ENCODE data around the gene TRIML1.

Gene TRIML1, protein sequence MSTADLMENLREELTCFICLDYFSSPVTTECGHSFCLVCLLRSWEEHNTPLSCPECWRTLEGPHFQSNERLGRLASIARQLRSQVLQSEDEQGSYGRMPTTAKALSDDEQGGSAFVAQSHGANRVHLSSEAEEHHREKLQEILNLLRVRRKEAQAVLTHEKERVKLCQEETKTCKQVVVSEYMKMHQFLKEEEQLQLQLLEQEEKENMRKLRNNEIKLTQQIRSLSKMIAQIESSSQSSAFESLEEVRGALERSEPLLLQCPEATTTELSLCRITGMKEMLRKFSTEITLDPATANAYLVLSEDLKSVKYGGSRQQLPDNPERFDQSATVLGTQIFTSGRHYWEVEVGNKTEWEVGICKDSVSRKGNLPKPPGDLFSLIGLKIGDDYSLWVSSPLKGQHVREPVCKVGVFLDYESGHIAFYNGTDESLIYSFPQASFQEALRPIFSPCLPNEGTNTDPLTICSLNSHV

DNA sequence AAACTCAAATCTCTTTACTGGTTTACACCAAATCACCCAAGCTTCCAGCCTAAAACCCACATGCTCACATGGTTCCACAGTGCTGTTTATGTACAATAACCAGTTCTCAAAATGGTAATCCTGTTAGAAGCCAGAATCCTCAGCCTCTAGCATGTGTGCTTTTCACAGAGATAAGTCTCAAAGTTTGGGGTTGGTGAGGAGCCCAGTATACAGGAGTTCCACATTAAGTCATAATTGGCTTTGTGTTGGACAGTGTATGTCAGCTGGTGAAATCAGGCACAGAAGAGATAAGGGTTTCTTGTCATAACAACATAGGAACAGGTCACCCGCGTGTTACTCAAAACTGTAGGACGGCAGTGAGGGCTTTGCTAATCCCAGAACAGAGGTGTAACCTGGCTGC lies at the start of gene TRIML1:
TSS of gene TRIML1 (plus strand) at position 301 of the 400 bp plus-strand sequence. CDS start 118 bp downstream, outside the sequence.
- Histone ChIP-seq H3K27ac (ENCODE audit: low read depth, low read length) (no peak within 1 kb of the TSS), H3K4me1 (ENCODE audit: control insufficient read depth, insufficient read depth, low read length, unreplicated experiment) (no peaks in the 10 kb centered on the region), H3K36me3 (ENCODE audit: insufficient read depth, low read length) (no peaks in the 10 kb centered on the region), H3K4me3 (ENCODE audit: low read depth, low read length) (no peak within 1 kb of the TSS), H2AFZ (ENCODE audit: low read length, unreplicated experiment) (no peak within 1 kb of the TSS), H3K79me2 (ENCODE audit: control insufficient read depth, insufficient read depth, low read length, unreplicated experiment) (no peaks in the 10 kb centered on the region), H3K27me3 (ENCODE audit: insufficient read depth, low read length) (no peaks in the 10 kb centered on the region)

DNA sequence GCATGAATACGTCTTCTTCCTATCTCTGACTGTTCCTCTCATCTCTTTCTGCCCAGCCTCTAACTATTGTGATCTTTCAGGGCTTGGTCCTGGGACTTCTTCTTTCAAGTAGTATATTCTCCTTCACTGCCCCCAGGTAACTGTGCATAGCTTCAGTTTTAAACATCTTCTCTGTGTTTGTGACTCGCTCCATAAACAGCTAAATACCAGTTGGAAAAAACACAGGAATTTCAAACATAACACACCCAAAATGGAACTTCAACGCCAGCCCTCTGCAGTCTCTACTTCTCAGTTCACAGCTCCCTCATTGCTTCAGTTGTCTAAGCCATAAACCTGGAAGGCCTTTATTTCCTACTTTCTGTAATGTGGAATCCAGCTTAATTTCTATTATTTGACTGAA lies 46.4 kb upstream of the TRIML1 start:
- no peaks in the 10 kb centered on the region for H3K36me3 ChIP-seq (ENCODE audit: insufficient read depth, low read length)
- no peaks in the 10 kb centered on the region for H3K27me3 ChIP-seq (ENCODE audit: insufficient read depth, low read length)
- no peak overlapping the region for H2AFZ ChIP-seq (ENCODE audit: low read length, unreplicated experiment)

GRCh38 chr4:188106454-188106853 lies 32.8 kb upstream of the TRIML1 start:
- H3K4me3 ChIP-seq (ENCODE audit: low read depth, low read length): no peak overlapping the region
- H3K36me3 ChIP-seq (ENCODE audit: insufficient read depth, low read length): no peaks in the 10 kb centered on the region
- no peaks in the 10 kb centered on the region for H3K79me2 ChIP-seq (ENCODE audit: control insufficient read depth, insufficient read depth, low read length, unreplicated experiment)
- no peak overlapping the region for H2AFZ ChIP-seq (ENCODE audit: low read length, unreplicated experiment)
- peaks cover 34% of the 10 kb centered on the region for H3K4me1 ChIP-seq (ENCODE audit: control insufficient read depth, insufficient read depth, low read length, unreplicated experiment)
- H3K27ac ChIP-seq (ENCODE audit: low read depth, low read length): no peak overlapping the region
- H3K27me3 ChIP-seq (ENCODE audit: insufficient read depth, low read length): no peaks in the 10 kb centered on the region

More for the DNA sequence above, 46.4 kb upstream of the TRIML1 start:
- Histone ChIP-seq H3K27ac (ENCODE audit: low read depth, low read length) (no peak overlapping the region), H3K4me1 (ENCODE audit: control insufficient read depth, insufficient read depth, low read length, unreplicated experiment) (no peaks in the 10 kb centered on the region), H3K4me3 (ENCODE audit: low read depth, low read length) (no peak overlapping the region), H3K79me2 (ENCODE audit: control insufficient read depth, insufficient read depth, low read length, unreplicated experiment) (no peaks in the 10 kb centered on the region)

GRCh38 chr4:188107931-188108843 lies 31.1 kb upstream of the TRIML1 start:
- H3K27me3 ChIP-seq (ENCODE audit: insufficient read depth, low read length): no peaks in the 10 kb centered on the region
- H2AFZ ChIP-seq (ENCODE audit: low read length, unreplicated experiment): peak overlapping the region; percentile 29
- H3K4me1 ChIP-seq (ENCODE audit: control insufficient read depth, insufficient read depth, low read length, unreplicated experiment): peaks cover 34% of the 10 kb centered on the region
- H3K27ac ChIP-seq (ENCODE audit: low read depth, low read length): no peak overlapping the region
- no peaks in the 10 kb centered on the region for H3K79me2 ChIP-seq (ENCODE audit: control insufficient read depth, insufficient read depth, low read length, unreplicated experiment)
- H3K36me3 ChIP-seq (ENCODE audit: insufficient read depth, low read length): no peaks in the 10 kb centered on the region
- no peak overlapping the region for H3K4me3 ChIP-seq (ENCODE audit: low read depth, low read length)

DNA sequence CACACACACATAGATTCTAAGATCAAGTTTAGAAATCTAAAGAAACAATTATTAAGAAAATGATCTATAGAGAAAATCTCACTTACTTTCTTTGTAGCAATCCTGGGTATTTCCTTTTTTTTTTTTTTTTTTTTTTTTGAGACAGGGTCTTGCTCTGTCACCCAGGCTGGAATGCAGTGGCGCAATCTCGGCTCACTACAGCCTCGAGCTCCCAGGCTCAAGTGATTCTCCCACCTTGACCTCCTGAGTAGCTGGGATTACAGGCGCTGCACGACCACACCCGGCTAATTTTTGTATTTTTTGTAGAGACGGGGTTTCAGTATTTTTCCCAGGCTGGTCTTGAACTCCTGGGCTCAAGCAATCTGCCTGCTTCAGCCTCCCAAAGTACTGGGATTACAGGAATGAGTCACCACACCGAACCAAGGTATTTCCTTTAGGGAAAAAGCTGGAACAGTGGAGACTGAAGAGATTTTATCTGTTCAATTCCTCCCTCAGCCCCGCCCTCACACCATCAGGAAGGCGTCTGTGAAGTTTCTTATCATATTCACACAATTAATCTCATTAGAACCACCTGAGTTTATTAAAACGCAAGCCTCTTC lies 30.0 kb upstream of the TRIML1 start, which contains the start of gene TRIML2:
TSS of gene TRIML2 (minus strand) at position 447 of the 599 bp plus-strand sequence. CDS start 4,235 bp downstream, outside the sequence.
- Histone ChIP-seq H3K4me3 (ENCODE audit: low read depth, low read length) (no peak within 1 kb of the TSS), H3K36me3 (ENCODE audit: insufficient read depth, low read length) (no peaks in the 10 kb centered on the region), H3K79me2 (ENCODE audit: control insufficient read depth, insufficient read depth, low read length, unreplicated experiment) (no peaks in the 10 kb centered on the region), H3K27me3 (ENCODE audit: insufficient read depth, low read length) (no peaks in the 10 kb centered on the region), H3K27ac (ENCODE audit: low read depth, low read length) (peak within 1 kb of the TSS; percentile 57), H2AFZ (ENCODE audit: low read length, unreplicated experiment) (no peak within 1 kb of the TSS), H3K4me1 (ENCODE audit: control insufficient read depth, insufficient read depth, low read length, unreplicated experiment) (peaks cover 34% of the 10 kb centered on the region)

- H3K79me2 ChIP-seq (ENCODE audit: control insufficient read depth, insufficient read depth, low read length, unreplicated experiment): no peaks in the 10 kb centered on the region
- H3K27me3 ChIP-seq (ENCODE audit: insufficient read depth, low read length): no peaks in the 10 kb centered on the region
- H3K4me3 ChIP-seq (ENCODE audit: low read depth, low read length): no peak overlapping the region
- peak overlapping the region; percentile 57; the same call in 1 of the 2 replicates for H3K27ac ChIP-seq (ENCODE audit: low read depth, low read length)
- no peaks in the 10 kb centered on the region for H3K36me3 ChIP-seq (ENCODE audit: insufficient read depth, low read length)
- peaks cover 34% of the 10 kb centered on the region for H3K4me1 ChIP-seq (ENCODE audit: control insufficient read depth, insufficient read depth, low read length, unreplicated experiment)
- no peak overlapping the region for H2AFZ ChIP-seq (ENCODE audit: low read length, unreplicated experiment)
These were observed 29.2 kb upstream of the TRIML1 start for GRCh38 chr4:188110036-188110435.

DNA sequence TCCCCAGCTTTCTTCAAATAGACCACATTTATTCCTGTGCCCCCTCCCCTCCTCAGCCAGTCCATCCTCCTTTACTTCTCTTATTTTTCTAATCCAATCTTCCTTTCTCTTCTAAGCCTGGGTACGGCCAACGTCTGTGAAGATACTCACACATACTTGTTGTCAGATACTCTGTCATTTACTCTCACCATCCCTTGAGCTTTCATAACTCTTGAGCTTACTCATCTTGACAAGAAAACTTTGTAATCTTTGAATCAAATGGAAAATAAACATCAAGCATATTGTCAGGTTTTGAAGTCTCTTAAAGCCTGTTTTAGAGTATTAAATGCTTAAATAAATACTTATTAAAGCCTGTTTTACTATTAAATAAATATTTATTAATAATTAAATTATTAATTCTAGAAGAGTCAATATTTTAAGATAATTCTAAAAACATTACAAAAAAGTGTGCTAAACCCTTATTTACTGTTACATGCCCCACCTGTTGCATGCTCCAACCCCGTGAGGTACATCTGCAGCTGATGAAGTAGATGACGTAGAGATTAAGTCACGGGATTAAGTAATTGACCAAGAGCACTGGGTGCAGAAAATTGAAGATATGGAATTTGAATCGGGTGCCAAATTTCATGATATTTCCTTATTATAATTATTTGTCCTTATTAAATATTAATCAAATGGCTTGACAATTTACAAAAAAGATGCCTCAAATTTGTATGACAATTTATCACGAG lies 28.3 kb upstream of the TRIML1 start:
- Histone ChIP-seq H3K4me3 (ENCODE audit: low read depth, low read length) (no peak overlapping the region), H3K36me3 (ENCODE audit: insufficient read depth, low read length) (no peaks in the 10 kb centered on the region), H2AFZ (ENCODE audit: low read length, unreplicated experiment) (no peak overlapping the region), H3K79me2 (ENCODE audit: control insufficient read depth, insufficient read depth, low read length, unreplicated experiment) (no peaks in the 10 kb centered on the region), H3K27ac (ENCODE audit: low read depth, low read length) (peak overlapping the region; percentile 60), H3K4me1 (ENCODE audit: control insufficient read depth, insufficient read depth, low read length, unreplicated experiment) (peaks cover 34% of the 10 kb centered on the region), H3K27me3 (ENCODE audit: insufficient read depth, low read length) (no peaks in the 10 kb centered on the region)

DNA sequence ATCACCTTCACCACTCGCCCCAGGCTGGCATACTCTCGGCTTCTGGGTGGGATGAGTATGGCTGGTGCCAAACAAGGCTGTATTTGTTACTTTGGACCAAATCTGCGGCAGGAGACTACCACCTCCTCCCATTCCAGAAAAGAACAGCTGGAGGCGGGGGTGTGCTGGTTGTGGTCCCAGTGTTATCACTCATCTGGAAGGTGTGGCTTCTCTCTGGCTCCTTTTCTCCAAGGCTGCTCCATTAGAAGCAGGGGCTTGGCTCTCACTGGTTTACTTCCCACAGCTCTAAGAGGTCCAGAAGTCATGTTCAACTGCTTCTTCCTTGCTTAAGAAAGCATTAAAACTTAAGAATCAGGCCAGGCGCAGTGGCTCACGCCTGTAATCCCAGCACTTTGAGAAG lies 27.3 kb upstream of the TRIML1 start:
- Histone ChIP-seq H2AFZ (ENCODE audit: low read length, unreplicated experiment) (no peak overlapping the region), H3K27me3 (ENCODE audit: insufficient read depth, low read length) (no peaks in the 10 kb centered on the region), H3K4me1 (ENCODE audit: control insufficient read depth, insufficient read depth, low read length, unreplicated experiment) (peaks cover 34% of the 10 kb centered on the region), H3K79me2 (ENCODE audit: control insufficient read depth, insufficient read depth, low read length, unreplicated experiment) (no peaks in the 10 kb centered on the region), H3K36me3 (ENCODE audit: insufficient read depth, low read length) (no peaks in the 10 kb centered on the region), H3K27ac (ENCODE audit: low read depth, low read length) (peak overlapping the region; percentile 46; the same call in 1 of the 2 replicates), H3K4me3 (ENCODE audit: low read depth, low read length) (no peak overlapping the region)

DNA sequence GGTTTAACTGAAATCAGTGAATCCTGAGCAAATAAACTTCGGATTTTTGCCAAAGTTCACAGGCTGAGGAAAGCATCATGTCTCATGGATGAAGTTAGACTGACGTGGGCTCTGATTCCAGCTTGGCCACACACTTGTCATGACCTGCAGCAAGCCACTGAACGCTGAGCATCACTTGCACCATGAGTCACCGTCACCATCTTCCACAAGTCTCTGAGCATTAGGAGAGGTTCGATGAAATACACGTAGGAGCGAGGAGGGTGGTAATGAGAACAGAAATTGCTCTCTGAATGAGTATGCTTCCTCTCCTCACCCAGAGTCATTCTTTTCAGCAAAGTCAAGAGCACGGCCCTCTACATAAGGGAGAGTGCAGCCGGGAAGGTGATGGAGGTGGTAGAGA lies 26.1 kb upstream of the TRIML1 start:
- no peaks in the 10 kb centered on the region for H3K27me3 ChIP-seq (ENCODE audit: insufficient read depth, low read length)
- H3K79me2 ChIP-seq (ENCODE audit: control insufficient read depth, insufficient read depth, low read length, unreplicated experiment): no peaks in the 10 kb centered on the region
- no peaks in the 10 kb centered on the region for H3K36me3 ChIP-seq (ENCODE audit: insufficient read depth, low read length)
- H2AFZ ChIP-seq (ENCODE audit: low read length, unreplicated experiment): no peak overlapping the region
- H3K4me1 ChIP-seq (ENCODE audit: control insufficient read depth, insufficient read depth, low read length, unreplicated experiment): peaks cover 24% of the 10 kb centered on the region
- H3K4me3 ChIP-seq (ENCODE audit: low read depth, low read length): no peak overlapping the region
- H3K27ac ChIP-seq (ENCODE audit: low read depth, low read length): no peak overlapping the region
